B cell (primary cell): ENCODE data around the gene KIAA0319L. TPM values are rescaled to one million over a fixed set of nuclear protein-coding genes. Genes with fewer than 3 reads are reported as not detected.

ENCODE experiments used
- ATAC-seq: fragments of 200-7000 bp; cut with Tn5 transposase; one replicate; pipeline ENCODE4 v1.10.0; 2021; ENCODE audit warnings: low read depth, mild to moderate bottlenecking, moderate number of reproducible peaks, moderate library complexity
- CTCF ChIA-PET: fragments of 350-600 bp; sonication (Branson Sonifier 250); formaldehyde crosslinking; loops from one replicate; lab custom pipeline; 2021; ENCODE audit warnings: antibody characterized with exemption, inconsistent platforms; lab: Charles Lee
- POLR2A ChIA-PET: fragments of 350-600 bp; sonication (Branson Sonifier 250); formaldehyde crosslinking; loops from one replicate; lab custom pipeline; 2021; ENCODE audit warnings: antibody characterized with exemption; lab: Charles Lee
- DNase-seq: peaks from one replicate; pipeline ENCODE4 v3.0.0; 2013
- H2AFZ ChIP-seq: 2 replicates; pipeline ENCODE4 v1.6.1; 2012; ENCODE audit warnings: mild to moderate bottlenecking, low read depth, low read length; ENCODE audit not compliant: insufficient read depth, poor library complexity, severe bottlenecking
- H3K27ac ChIP-seq, 2 donors: 1 replicate in 1 of 2; 2 replicates in 1 of 2; pipeline ENCODE4 v1.5.1; 2012 to 2013; ENCODE audit warnings: low read length in 2 of 2, mild to moderate bottlenecking in 2 of 2, moderate library complexity in 1 of 2
- H3K27me3 ChIP-seq, 4 experiments: fragments of 200-600 bp in 1 of 4; sonication (generic) in 1 of 4; replicated peaks in 1 of 4; 1 replicate in 2 of 4; 2 replicates in 2 of 4; pipeline versions ENCODE4 v1.6.1 to v1.7.0; 2013 to 2016; ENCODE audit warnings: low read length in 3 of 4, mild to moderate bottlenecking in 2 of 4, mixed read lengths in 1 of 4, moderate library complexity in 1 of 4; ENCODE audit not compliant: insufficient read depth in 4 of 4, control insufficient read depth in 3 of 4; ENCODE audit errors: control extremely low read depth in 1 of 4
- H3K36me3 ChIP-seq, 2 experiments: replicated peaks in 1 of 2; 1 replicate in 1 of 2; 2 replicates in 1 of 2; pipeline versions ENCODE4 v1.6.1 to v1.7.1; 2013; ENCODE audit warnings: low read length in 1 of 2; ENCODE audit not compliant: insufficient read depth in 2 of 2, control insufficient read depth in 1 of 2; ENCODE audit errors: control extremely low read depth in 1 of 2, extremely low read depth in 1 of 2
- H3K4me1 ChIP-seq, 2 donors: fragments of 200-600 bp in 1 of 2; sonication (generic) in 1 of 2; 1 replicate in 1 of 2; 2 replicates in 1 of 2; pipeline versions ENCODE4 v1.5.1 to v1.6.1; 2013 to 2017; ENCODE audit warnings: low read length in 2 of 2; ENCODE audit not compliant: control insufficient read depth in 2 of 2, insufficient read depth in 2 of 2
- H3K4me2 ChIP-seq: replicated peaks from 2 replicates; pipeline ENCODE3; 2012; ENCODE audit warnings: mild to moderate bottlenecking, low read depth, low read length; ENCODE audit not compliant: poor library complexity, severe bottlenecking
- H3K4me3 ChIP-seq, 5 experiments: fragments of 200-600 bp in 1 of 5; sonication (generic) in 1 of 5; 1 replicate in 3 of 5; 2 replicates in 2 of 5; pipeline versions ENCODE4 v1.5.1 to v1.7.0; 2011 to 2016; ENCODE audit warnings: low read length in 4 of 5, mild to moderate bottlenecking in 4 of 5, low read depth in 2 of 5, control low read depth in 1 of 5, moderate library complexity in 1 of 5; ENCODE audit not compliant: insufficient read depth in 1 of 5; ENCODE audit errors: control extremely low read depth in 1 of 5, extremely low read depth in 1 of 5
- H3K79me2 ChIP-seq: fragments of 200-600 bp; sonication (generic); one replicate; pipeline ENCODE4 v1.6.0; 2016; ENCODE audit warnings: low read length; ENCODE audit not compliant: control insufficient read depth, insufficient read depth
- H3K9ac ChIP-seq: fragments of 200-600 bp; sonication (generic); 2 replicates; pipeline ENCODE4 v1.6.1; 2017; ENCODE audit warnings: mild to moderate bottlenecking, low read length, moderate library complexity
- H3K9me3 ChIP-seq, 3 donors: one replicate each; pipeline versions ENCODE4 v1.6.1 to v1.7.1; 2013; ENCODE audit warnings: low read length in 2 of 3; ENCODE audit not compliant: control insufficient read depth in 2 of 3, insufficient read depth in 1 of 3; ENCODE audit errors: control extremely low read depth in 1 of 3
- H4K20me1 ChIP-seq: 2 replicates; pipeline ENCODE4 v1.6.0; 2012; ENCODE audit warnings: mild to moderate bottlenecking, low read length; ENCODE audit not compliant: insufficient read depth, control insufficient read depth, poor library complexity, severe bottlenecking
- H3K27ac Mint-ChIP-seq: one replicate; pipeline ENCODE4 v1.8.0; 2021; ENCODE audit warnings: mixed read lengths
- H3K27me3 Mint-ChIP-seq: one replicate; pipeline ENCODE4 v1.8.0; 2021; ENCODE audit warnings: mixed read lengths
- H3K4me1 Mint-ChIP-seq: one replicate; pipeline ENCODE4 v1.8.0; 2021; ENCODE audit warnings: mixed read lengths
- H3K4me3 Mint-ChIP-seq: one replicate; pipeline ENCODE4 v1.8.0; 2021; ENCODE audit warnings: mixed read lengths
- H3K9me3 Mint-ChIP-seq: one replicate; pipeline ENCODE4 v1.8.0; 2022; ENCODE audit warnings: mixed read lengths; ENCODE audit not compliant: insufficient read depth
- EZH2 ChIP-seq: IDR thresholded peaks from 2 replicates; pipeline ENCODE4 v1.6.1; 2012; ENCODE audit warnings: borderline replicate concordance, low read depth, mild to moderate bottlenecking, moderate library complexity, low read length; ENCODE audit not compliant: insufficient read depth, poor library complexity, severe bottlenecking
- WGBS: methylation state at CpG from one replicate; pipeline ENCODE4 v1.1.5; 2013; ENCODE audit warnings: missing lambda C conversion rate; ENCODE audit not compliant: insufficient coverage; 5-methylcytosine and 5-hydroxymethylcytosine counted together
- intact Hi-C: fragments of 100-400 bp; cut with micrococcal nuclease; formaldehyde crosslinking; loops from one replicate; pipeline ENCODE4 v1.10.0; 2022
- polyA plus RNA-seq: library from polyadenylated mRNA; depleted of rRNA; stranded (reverse); fragments of >200 nt; gene quantifications from 2 replicates; pipeline ENCODE4 v1.2.3, GENCODE V29; 2012
- total RNA-seq, 2 donors: library from RNA; stranded (reverse); fragments of 120-200 nt in 1 of 2; gene quantifications; 1 replicate in 1 of 2; 2 replicates in 1 of 2; pipeline versions ENCODE4 v1.2.3 to v1.2.4, GENCODE V29; 2013 to 2022
- TF ChIP-seq, protein P1 (sequence below): fragments of 200-600 bp; IDR thresholded peaks from one replicate; pipeline ENCODE4 v1.8.0; 2022; ENCODE audit warnings: antibody characterized with exemption, mild to moderate bottlenecking

The KIAA0319L gene
- total and polyA plus RNA-seq, 2 donors (not counting 1 experiment from before 2014, with no cell fraction given): 35.9 to 78.1 TPM

DNA sequence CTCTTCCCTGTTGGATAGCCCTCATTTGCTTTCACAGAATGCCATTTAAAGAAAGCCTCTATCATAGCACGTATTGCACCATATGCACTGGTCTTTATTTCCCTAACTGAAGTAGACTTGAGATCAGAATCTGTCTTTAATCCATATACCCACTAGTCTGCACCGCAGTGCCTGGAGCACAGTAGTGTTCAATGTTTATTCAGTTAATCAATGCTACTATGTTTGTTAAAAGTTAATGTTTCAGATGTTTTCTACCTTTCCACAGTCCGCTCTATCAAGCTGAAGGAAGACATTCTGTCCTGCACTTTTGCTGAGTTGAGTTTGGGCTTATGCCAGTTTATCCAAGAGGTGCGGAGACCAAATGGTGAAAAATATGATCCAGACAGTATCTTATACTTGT lies 149.5 kb downstream of the KIAA0319L start:
- POLR2A ChIA-PET: no interaction called here
- H3K4me3 ChIP-seq: no peak overlapping the region

DNA sequence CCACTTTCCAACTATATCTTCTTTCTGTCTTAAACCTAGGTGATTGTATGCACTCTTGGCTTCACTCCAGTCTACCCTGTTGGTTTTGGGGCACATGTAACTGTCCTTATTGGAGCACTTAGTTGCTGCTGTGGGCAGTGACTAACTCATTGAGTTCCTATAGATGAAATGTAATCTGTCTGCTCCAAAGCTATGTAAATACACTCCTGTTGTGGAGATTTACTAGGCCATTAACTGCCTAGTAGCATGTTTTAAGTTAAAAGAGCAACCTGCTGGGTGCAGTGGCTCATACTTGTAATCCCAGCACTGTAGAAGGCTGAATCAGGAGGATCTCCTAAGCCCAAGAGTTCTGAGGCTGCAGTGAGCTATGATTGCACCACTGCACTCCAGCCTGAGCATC lies 151.1 kb downstream of the KIAA0319L start:
- H3K4me2 ChIP-seq: no peak overlapping the region
- TF ChIP-seq, protein P1, sequence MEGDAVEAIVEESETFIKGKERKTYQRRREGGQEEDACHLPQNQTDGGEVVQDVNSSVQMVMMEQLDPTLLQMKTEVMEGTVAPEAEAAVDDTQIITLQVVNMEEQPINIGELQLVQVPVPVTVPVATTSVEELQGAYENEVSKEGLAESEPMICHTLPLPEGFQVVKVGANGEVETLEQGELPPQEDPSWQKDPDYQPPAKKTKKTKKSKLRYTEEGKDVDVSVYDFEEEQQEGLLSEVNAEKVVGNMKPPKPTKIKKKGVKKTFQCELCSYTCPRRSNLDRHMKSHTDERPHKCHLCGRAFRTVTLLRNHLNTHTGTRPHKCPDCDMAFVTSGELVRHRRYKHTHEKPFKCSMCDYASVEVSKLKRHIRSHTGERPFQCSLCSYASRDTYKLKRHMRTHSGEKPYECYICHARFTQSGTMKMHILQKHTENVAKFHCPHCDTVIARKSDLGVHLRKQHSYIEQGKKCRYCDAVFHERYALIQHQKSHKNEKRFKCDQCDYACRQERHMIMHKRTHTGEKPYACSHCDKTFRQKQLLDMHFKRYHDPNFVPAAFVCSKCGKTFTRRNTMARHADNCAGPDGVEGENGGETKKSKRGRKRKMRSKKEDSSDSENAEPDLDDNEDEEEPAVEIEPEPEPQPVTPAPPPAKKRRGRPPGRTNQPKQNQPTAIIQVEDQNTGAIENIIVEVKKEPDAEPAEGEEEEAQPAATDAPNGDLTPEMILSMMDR: no peak
- no peak for TF ChIP-seq EZH2
- no peak overlapping the region for H3K27ac ChIP-seq
- H4K20me1 ChIP-seq: no peaks in the 10 kb centered on the region
- H3K27ac Mint-ChIP-seq: no peak overlapping the region
- ATAC-seq (no peak), DNase-seq (no peak)
- POLR2A ChIA-PET: no interaction called here
- peaks cover 7 to 45% of the 10 kb centered on the region in 2 experiments for H3K36me3 ChIP-seq
- peaks cover 2% of the 10 kb centered on the region for H3K9me3 Mint-ChIP-seq
- H3K9me3 ChIP-seq: no peaks in the 10 kb centered on the region
- no peaks in the 10 kb centered on the region for H3K79me2 ChIP-seq
- H3K27me3 Mint-ChIP-seq: no peaks in the 10 kb centered on the region
- no peak overlapping the region for H3K4me3 Mint-ChIP-seq
- no peak overlapping the region for H3K4me3 ChIP-seq
- H3K27me3 ChIP-seq: no peaks in the 10 kb centered on the region
- intact Hi-C loops: no loop called here
- CTCF ChIA-PET: no interaction called here
- no peaks in the 10 kb centered on the region for H3K4me1 ChIP-seq
- H2AFZ ChIP-seq: no peak overlapping the region
- no peaks in the 10 kb centered on the region for H3K4me1 Mint-ChIP-seq
- H3K9ac ChIP-seq: no peak overlapping the region

More for the DNA sequence above, 149.5 kb downstream of the KIAA0319L start:
- Mint-ChIP-seq H3K9me3 (peaks cover 2% of the 10 kb centered on the region), H3K4me3 (no peak overlapping the region), H3K4me1 (no peaks in the 10 kb centered on the region), H3K27me3 (no peaks in the 10 kb centered on the region), H3K27ac (no peak overlapping the region)
- DNase-seq: no peak
- no peak for ATAC-seq
- H3K4me1 ChIP-seq: no peaks in the 10 kb centered on the region
- intact Hi-C loops: no loop called here
- CTCF ChIA-PET: no interaction called here
- no peak overlapping the region for H3K4me2 ChIP-seq
- H3K27me3 ChIP-seq: no peaks in the 10 kb centered on the region
- no peak overlapping the region for H3K27ac ChIP-seq
- WGBS: 100% methylated on average over 3 of the region's 4 CpGs
- peaks cover 2 to 43% of the 10 kb centered on the region in 2 experiments for H3K36me3 ChIP-seq
- no peak overlapping the region for H3K9ac ChIP-seq
- TF ChIP-seq, protein P1: no peak
- no peak for TF ChIP-seq EZH2
- H3K79me2 ChIP-seq: no peaks in the 10 kb centered on the region
- no peak overlapping the region for H2AFZ ChIP-seq
- H4K20me1 ChIP-seq: no peaks in the 10 kb centered on the region
- no peaks in the 10 kb centered on the region for H3K9me3 ChIP-seq
